Bronchial epithelial cell (primary cell): ENCODE data around the gene ROR2. TPM values are rescaled to one million over a fixed set of nuclear protein-coding genes. Genes with fewer than 3 reads are reported as not detected.

Source experiments
- DNase-seq: peaks from one replicate; pipeline ENCODE4 v3.0.0-alpha.2; 2010; ENCODE audit warnings: low read depth
- FAIRE-seq: peaks from 2 replicates; lab custom pipeline; 2011; peaks lifted over from hg19 to GRCh38; lab: Jason Lieb, UNC
- H3K27me3 ChIP-seq: 2 replicates; pipeline ENCODE4 v1.5.1; 2011; ENCODE audit warnings: low read length; ENCODE audit not compliant: control insufficient read depth, insufficient read depth
- H3K36me3 ChIP-seq: 2 replicates; pipeline ENCODE4 v1.5.1; 2011; ENCODE audit warnings: low read length; ENCODE audit not compliant: control insufficient read depth, insufficient read depth
- H3K4me3 ChIP-seq: 2 replicates; pipeline ENCODE4 v1.5.1; 2011; ENCODE audit warnings: mild to moderate bottlenecking, low read depth, low read length, control low read depth
- total RNA-seq: library from RNA; depleted of rRNA; stranded (reverse); fragments of >200 nt; gene quantifications from 2 replicates; pipeline ENCODE4 v1.2.1, GENCODE V29; 2014
- TF ChIP-seq, protein P1 (sequence below): IDR thresholded peaks from 2 replicates; pipeline ENCODE4 v1.5.1; 2011; ENCODE audit warnings: mild to moderate bottlenecking, moderate library complexity, low read length, control low read depth, inconsistent platforms; ENCODE audit not compliant: insufficient read depth, severe bottlenecking

Gene ROR2
- total RNA-seq, 1 donor from 2014 or later: 0.26 TPM

DNA sequence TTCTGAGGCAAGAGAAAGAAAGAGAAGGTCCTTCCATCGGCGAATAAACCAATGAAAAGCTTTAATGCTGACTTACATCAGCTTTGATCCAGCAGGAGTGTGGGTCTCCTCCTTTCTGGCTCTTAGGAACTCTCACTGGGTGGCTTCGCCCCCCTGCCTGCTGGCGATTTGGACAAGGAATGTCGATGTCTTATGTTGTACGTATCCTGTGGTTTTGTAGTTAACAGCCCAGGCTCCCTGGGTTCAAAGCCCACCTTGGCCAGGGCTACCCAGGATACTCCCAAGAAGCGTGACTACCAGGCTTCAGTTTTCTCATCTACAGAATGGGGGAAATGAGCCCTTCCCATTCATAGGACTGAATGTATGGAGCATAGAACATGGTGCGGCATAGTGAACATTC is 124.2 kb downstream of the ROR2 start:
- no peaks in the 10 kb centered on the region for H3K36me3 ChIP-seq
- DNase-seq (no peak), FAIRE-seq (no peak)
- TF ChIP-seq, protein P1, sequence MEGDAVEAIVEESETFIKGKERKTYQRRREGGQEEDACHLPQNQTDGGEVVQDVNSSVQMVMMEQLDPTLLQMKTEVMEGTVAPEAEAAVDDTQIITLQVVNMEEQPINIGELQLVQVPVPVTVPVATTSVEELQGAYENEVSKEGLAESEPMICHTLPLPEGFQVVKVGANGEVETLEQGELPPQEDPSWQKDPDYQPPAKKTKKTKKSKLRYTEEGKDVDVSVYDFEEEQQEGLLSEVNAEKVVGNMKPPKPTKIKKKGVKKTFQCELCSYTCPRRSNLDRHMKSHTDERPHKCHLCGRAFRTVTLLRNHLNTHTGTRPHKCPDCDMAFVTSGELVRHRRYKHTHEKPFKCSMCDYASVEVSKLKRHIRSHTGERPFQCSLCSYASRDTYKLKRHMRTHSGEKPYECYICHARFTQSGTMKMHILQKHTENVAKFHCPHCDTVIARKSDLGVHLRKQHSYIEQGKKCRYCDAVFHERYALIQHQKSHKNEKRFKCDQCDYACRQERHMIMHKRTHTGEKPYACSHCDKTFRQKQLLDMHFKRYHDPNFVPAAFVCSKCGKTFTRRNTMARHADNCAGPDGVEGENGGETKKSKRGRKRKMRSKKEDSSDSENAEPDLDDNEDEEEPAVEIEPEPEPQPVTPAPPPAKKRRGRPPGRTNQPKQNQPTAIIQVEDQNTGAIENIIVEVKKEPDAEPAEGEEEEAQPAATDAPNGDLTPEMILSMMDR: no peak
- no peaks in the 10 kb centered on the region for H3K27me3 ChIP-seq
- no peak overlapping the region for H3K4me3 ChIP-seq

DNA sequence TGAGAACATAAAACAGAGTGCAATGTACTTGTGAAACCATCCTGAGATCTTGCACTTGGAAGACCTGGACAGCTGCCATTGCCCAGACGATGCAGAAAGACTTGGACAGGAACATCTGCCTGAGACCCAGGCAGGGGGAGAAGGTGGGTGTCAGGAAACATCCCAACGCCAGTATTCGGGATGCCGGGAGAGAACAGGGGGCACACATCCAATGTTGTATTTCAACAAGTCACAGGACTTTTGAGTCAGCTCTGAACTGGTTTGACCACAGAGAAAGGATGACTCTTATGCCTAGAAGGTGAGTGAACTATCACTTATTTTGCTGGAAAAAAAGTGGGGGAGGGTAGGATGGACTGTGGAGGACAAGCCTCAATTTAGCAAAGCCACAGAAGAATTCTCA is 124.6 kb downstream of the ROR2 start:
- Histone ChIP-seq H3K27me3 (no peaks in the 10 kb centered on the region), H3K4me3 (no peak overlapping the region), H3K36me3 (no peaks in the 10 kb centered on the region)
- peak; percentile 60 for DNase-seq
- no peak for FAIRE-seq
- TF ChIP-seq, protein P1: no peak

DNA sequence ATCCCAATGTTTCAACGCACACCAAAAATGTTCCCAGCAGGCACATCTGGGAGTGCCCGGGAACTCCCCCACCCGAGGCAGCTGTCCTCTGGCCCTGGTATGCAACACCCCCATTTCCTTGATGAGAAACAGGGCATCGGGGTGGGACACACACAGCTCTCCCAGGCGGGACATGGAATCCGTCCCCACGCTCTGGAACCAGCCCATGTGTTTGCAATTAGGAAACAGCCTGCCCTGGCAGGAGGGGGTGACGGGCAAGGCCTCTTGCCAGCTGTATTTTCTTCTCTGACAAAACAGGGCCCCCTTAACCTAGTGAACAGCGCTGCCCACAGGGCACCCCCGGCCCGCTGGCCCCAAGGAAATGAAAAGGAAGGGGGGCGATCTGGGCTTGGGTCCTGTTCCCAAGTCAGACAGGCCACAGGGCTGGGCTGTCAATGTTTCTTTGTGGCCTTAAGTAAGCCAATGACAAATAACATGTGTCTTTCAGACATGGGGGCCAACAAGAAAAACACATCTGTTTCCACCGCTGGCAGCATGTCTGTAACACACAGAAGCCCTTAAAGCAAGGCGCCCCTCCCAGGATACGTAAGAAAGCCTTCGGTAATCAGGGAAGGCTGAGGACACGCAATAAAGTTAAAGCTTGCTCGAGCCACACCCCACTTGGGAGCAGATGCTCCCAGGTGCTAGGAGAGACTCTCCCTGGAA is 125.3 kb downstream of the ROR2 start:
- H3K4me3 ChIP-seq: no peak overlapping the region
- TF ChIP-seq, protein P1: no peak
- DNase-seq (no peak), FAIRE-seq (no peak)
- no peaks in the 10 kb centered on the region for H3K36me3 ChIP-seq
- no peaks in the 10 kb centered on the region for H3K27me3 ChIP-seq

DNA sequence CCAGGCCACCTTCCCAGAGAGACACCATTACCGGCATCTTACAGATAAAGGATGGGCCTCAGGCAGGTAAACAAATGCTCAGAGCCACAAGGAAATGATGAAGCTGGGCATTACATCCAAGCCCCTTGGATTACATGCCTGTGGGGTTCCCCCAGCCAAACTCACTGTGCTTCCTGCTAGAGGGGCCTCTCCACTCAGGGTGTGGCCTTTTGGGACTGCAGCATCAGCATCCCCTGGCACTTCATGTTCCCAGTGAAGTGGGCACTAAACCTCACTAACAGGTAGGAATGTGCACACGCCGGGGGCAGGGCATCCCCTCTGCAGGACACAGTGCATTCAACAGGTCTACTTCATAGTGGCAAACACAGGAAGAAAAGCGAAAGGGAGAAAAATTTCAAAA is 125.9 kb downstream of the ROR2 start:
- FAIRE-seq: no peak
- TF ChIP-seq, protein P1: no peak
- Histone ChIP-seq H3K36me3 (no peaks in the 10 kb centered on the region), H3K4me3 (no peak overlapping the region), H3K27me3 (no peaks in the 10 kb centered on the region)
- no peak for DNase-seq

DNA sequence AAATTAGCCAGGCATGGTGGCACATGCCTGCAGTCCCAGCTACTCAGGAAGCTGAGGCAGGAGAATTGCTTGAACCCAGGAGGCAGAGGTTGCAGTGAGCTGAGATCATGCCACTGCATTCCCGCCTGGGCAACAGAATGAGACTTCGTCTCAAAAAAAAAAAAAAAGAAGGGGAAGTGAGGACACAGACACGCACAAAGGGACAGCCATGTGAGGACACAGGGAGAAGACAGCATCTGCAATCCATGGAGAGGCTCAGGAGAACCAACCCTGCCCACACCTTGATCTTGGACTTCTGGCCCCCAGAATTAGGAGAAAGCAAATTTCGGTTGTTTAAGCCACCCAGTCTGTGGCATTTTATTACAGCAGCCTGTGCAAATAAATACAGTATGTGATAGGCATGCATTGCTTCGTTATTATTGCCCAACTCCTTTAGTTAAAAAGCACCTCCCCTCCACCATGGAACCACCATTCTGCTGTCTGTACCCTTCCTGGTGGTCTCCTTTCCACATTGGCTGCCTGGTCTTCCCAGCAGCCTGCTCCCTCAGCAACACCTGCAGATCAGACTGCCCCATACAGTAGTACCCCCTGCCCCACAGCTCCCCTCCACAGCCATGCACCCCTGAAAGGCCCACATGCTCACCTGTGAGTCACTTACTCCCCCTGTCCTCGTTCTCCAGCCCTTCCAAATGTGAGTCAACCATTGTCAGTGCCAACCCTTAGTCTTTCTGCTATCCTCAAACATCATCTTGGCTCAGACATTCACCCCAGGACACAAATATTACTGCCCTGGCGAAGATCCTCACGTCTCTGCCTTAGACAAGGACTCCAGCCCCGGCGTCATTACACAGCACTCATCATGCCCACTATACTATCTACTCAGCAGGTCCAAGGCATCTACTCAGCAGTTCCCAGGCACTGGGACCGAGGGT is 128.8 kb downstream of the ROR2 start:
- no peaks in the 10 kb centered on the region for H3K36me3 ChIP-seq
- TF ChIP-seq, protein P1: no peak
- H3K4me3 ChIP-seq: no peak overlapping the region
- FAIRE-seq (no peak), DNase-seq (peak; percentile 39)
- H3K27me3 ChIP-seq: peaks cover 2% of the 10 kb centered on the region
